Measurements from ENCODE around the gene ARFGAP1.

GRCh38 chr20:63295846-63296245, 23.2 kb downstream of the ARFGAP1 start:
- no peak for TF ChIP-seq POLR2A (IDR thresholded peaks at IDR 0.05; ENCODE audit: low read length)
- no peak for TF ChIP-seq GATA1 (IDR thresholded peaks at IDR 0.05; ENCODE audit: low read depth, low read length)

All from erythroblast (primary cell).